NK-92 (cell line): ENCODE data around the gene C1orf226.
"Not testable (repeated sequence)": the region's sequence is repeated elsewhere in the genome, so short reads cannot be mapped to it uniquely, and the experiment has no call there.

Source experiments
- DNase-seq: peaks from one replicate; lab custom pipeline; 2025; ENCODE audit not compliant: unreplicated experiment; lab: John Stamatoyannopoulos, UW

C1orf226 gene

DNA sequence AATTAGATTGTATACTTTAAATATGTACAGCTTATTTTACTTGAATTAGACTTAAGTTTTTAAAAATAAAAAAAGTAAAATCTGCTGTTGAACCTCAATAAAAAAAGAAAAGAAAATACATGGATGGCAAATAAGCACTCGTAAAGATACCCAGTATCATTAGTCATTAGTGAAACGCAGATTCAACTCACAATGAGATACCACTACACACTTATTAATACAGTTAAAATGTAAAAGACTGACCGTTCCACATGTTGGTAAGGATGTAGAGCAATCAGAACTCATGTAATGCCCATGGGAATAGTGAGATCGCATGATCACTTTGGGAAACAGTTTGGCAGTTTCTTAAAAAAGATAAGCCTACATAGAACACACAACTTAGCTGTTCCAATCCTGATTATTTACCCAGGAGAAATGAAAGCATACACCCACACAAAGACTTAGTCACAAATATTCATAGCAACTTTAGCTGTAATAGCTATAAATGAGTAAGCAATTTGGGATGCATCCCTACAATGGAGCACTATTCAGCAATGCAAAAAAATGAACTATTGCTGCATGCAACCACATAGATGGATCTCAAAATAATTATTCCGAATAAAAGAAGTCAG lies 23.1 kb downstream of the C1orf226 start:
- DNase-seq = no peak

DNA sequence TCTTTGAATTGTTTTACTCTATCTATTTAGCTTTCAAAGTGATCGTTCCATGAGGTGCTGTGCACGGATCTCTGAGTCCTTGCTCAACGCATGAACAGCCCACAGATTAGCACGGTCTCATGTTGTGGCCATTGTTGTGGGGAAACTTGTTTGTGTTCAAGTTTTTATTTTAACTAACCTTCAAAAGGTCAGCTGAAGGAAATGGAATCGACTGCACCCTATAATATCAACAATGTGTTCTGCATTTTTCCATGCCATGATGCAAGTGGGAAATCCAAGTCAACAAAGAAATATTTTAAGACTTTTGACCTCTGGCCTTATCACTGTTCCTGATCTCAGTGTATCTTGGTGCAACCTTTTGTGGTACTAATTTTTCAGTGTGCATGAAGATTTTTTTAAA lies 24.3 kb downstream of the C1orf226 start:
- DNase-seq = no peak

DNA sequence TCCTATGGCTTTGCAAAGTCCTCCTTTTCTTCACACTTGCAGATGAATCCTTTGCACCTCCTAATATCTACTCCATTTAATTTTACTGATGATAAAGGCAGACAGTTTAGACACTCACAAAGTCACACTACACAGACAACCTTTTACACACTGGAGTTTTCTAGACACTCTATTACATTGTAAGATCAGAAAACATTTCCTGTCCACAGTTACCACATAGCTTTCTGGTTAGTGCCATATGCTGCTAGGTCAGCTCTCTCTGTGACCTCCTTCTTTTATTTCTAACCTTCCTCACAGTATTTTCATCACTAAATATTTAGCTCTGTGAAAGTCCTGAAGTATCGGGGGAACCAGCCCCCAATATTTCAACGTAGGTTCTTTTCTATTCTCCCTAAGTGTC lies 25.3 kb downstream of the C1orf226 start:
- no peak for DNase-seq

DNA sequence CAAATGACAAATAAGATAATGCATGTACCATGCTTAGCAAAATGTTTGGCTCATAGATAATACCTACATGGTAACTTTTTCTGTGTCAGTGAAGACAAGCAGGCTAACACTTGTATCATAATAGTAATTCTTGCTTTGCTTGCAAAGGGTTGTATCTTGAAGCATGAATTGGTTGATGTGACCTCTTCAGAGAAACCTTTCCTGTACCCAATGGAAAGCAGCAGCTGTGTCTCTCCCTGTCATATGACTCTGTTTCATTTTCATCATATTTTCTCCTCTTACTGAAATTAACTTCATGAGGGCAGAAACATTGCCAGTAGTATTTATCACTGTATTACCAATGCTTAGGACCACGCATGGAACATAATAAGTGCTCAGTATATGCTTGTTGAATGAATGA lies 26.0 kb downstream of the C1orf226 start:
- DNase-seq = no peak

DNA sequence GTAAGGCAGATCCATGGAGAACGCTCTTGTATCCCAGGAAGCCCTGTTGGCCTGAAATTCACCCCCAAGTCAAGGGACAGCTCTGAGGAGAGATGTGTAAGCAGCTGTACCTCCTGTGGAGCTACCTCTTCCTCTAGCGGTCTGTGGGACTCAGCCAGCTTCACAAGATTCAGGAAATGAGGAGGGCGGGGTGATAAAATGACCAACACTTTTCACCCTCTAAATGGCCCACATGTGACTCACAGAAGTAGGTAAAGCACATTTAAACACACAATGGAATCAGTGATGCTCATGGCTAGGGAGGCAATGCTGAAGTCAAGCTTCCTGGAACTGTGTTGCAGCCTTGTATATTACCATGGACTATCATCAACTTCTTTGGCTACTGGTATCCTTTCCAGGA lies 30.5 kb downstream of the C1orf226 start, which contains the start of gene SH2D1B:
Gene SH2D1B (minus strand): TSS at position 135 of the 400 bp plus-strand sequence. CDS start 120 bp downstream, at position 15.
- DNase-seq = no peak

DNA sequence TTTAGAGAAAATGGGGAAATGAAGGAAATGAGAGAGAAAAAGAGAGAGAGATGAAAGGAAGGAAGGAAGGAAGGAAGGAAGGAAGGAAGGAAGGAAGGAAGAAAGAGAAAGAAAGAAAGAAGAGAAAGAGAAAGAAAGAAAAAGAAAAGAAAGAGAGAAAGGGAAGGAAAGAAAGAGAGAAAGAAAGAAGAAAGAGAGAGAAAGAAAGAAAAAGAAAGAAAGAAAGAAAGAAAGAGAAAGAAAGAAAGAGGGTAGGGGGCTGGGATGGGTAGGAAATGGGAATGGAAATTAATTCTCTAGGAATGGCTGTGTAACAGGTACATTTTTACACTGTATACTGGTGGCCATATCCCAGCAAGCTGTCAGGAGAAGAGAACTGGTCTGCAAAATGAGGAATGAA lies 34.7 kb downstream of the C1orf226 start:
- DNase-seq = no peak

DNA sequence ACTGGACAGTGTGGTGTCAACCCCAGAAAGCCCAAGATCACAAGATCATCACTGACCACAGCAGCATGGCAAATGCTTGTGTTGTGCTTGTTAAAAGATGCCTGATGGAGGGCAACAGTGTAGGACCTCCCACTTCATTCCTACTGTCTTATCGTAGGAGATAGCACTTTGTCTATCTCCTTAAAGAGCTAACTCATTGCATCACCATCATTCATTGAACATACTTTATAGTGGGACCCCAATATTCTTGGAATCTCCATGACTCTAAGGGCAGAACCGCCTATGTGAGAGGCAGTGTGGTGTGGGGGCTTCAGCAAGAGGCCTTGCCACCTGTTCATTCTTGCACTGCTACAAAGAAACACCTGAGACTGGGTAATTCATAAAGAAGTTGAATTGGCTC lies 35.4 kb downstream of the C1orf226 start:
- no peak for DNase-seq

DNA sequence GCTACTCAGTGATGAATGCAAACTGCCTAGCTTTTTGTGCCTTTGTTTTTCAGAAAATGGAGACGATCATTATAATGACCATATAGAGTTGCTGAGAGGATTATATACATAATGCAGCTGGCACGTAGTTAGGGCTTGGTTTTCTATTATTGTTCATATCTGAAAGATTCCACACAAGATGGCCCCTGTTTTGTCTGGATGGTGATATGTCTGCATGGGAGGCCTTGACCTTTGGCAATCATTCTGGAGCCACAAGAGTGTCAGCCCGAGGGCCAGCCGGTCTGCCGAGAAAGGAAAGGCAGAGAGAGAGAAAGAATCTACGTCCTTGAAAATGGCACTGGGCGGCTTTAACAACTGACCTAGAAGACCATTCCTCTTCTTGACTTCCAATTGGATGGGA lies 36.1 kb downstream of the C1orf226 start:
- no peak for DNase-seq

DNA sequence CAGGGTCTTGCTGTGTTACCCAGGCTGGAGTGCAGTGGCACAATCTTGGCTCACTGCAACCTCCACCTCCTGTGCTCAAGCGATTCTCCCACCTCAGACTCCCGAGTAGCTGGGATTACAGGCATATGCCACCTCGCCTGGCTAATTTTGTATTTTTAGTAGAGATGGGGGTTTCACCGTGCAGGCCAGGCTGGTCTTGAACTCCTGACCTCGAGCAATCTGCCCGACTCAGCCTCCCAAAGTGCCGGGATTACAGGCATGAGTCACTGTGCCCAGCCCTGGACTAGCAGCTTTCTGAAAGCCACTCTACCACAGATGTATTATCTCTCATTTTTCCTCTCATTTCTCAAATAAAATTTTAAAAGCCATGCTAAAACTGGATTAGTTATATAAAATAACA lies 37.1 kb downstream of the C1orf226 start:
- DNase-seq = not testable (repeated sequence)

DNA sequence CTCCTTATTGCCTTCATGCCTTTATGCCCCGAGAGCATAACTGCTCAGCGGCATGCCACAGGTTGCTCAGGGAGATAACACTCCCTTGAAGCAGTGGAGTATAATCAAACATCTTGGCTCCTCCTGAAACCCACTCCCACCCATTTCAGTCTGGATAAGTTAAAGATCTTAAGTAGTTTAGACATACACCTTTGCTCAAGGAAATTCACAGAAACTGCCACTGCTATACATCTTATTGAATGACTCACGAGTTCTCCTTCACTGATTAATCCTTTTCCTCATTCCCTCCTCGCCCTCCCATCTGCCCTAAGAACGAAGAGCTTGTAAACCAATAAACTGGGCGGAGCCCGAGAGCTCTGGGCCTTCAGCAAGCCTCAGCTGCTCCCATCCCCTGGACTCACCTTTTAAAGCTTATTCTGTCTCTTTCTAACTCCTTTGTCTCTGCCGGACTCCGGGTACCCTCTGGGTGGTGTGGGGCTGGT lies 38.0 kb downstream of the C1orf226 start:
- DNase-seq = not testable (repeated sequence)

DNA sequence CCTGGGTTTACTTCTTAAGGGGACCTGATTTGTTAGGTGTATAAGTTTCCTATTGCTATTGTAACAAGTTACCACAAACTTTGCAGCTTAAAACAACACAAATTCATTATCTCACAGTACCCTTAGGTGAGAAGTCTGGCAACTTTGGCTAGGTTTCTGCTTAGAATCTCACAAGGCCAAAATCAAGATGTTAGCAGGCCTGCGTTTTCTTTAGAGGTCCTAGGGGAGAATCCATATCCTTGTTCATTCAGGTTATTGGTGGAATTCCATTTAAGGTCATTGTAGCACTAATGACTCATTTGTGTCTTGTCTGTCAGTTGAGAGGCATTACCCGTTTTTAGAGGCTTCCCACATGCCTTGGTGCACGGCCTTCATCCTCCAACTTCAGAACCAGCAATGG lies 38.6 kb downstream of the C1orf226 start:
- no peak for DNase-seq

DNA sequence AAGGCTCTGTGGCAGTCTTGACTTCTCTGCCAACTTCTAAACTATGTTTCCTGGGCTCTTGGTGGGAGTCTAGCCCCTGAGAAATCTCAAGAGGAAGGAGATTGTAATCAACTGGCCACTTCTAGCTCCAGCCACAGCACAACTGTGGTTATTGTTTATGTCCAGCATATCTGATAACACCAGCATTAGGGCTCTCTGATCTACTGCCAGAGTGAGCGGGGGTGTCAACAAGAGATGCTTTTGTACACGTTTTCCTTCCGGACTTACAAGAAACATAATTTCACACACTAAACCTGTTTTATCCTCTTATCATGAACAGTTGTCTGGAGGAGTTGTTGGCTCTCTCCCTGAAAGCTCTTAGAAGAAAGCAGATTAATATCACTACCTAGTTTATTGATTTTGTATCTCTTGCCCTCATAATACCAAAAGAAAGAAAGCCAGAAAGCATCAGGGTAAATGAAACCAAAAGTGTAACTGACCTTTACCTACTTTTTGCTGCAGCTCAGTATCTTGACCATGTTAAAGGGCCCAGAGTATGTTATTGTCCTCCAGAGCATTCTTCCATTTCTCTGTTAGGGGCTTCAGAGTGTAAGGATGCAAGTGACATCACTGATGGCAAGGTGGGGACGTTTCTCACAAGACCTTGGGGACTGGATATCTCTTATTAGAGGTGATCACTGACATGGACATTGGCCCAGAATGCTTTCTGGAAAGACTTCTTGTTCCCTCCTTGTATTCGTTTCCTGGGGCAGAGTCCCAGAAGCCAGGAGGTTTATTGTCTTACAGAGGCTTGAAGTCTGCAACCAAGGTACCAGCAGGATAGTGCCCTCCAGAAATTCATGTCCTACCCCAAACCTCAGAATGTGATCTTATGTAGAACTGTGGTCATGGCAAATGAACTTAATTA lies 40.0 kb downstream of the C1orf226 start:
- no peak for DNase-seq

DNA sequence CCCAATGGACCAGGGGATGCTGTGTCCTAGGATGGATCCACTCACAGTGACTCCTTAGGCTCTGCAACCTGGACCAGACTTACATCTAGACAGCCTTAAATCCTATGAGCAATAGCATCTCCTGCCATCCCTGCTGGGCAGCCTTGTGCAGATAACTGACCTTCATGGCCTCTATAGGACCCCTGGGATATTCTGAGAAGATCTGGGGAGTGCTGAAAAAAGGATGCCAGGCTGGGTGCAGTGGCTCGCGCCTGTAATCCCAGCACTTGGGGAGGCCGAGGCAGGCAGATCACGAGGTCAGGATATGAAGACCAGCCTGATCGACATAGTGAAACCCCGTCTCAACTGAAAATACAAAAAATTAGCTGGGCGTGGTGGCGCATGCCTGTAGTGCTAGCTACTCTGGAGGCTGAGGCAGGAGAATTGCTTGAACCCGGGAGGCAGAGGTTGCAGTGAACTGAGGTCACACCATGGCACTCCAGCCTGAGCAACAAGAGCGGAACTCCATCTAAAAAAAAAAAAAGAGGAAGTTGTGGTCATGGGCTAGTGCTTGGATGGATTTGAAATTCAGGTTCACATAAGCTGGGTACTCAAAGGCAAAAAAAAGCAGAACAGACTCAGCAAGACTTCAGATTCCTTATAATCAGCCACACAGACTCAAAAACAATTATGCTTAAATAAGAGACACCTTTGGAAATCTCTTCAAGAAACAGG lies 41.3 kb downstream of the C1orf226 start:
- DNase-seq = no peak

DNA sequence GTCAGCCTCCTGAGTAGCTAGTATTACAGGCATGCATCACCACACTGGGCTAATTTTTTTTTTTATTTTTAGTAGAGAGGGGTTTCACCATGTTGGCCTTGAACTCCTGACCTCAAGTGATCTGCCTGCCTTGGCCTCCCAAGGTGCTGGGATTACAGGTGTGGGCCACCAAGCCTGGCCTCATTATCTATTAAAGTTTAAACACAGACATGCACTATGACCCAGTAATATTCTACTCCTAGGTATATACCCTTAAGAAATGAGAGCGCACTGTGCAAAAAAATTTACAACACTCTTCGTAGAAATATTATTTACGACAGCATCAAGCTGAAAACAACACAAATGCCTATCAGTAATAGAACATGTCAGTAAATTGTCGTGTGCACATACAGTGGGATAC lies 49.1 kb downstream of the C1orf226 start:
- no peak for DNase-seq

DNA sequence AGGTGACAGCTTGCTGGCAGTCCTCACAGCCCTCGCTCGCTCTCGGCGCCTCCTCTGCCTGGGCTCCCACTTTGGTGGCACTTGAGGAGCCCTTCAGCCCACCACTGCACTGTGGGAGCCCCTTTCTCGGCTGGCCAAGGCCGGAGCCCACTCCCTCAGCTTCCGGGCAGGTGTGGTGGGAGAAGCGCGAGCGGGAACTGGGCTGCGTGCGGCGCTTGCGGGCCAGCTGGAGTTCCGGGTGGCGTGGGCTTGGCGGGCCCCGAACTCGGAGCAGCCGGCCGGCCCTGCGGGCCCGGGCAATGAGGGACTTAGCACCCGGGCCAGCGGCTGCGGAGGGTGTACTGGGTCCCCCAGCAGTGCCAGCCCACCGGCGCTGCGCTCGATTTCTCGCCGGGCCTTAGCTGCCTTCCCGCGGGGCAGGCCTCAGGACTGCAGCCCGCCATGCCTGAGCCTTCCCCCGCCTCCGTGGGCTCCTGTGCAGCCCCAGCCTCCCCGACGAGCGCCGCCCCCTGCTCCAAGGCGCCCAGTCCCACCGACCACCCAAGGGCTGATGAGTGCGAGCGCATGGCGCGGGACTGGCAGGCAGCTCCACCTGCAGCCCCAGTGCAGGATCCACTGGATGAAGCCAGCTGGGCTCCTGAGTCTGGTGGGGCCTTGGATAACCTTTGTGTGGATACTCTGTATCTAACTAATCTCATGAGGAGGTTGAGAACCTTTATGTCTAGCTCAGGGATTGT lies 51.6 kb downstream of the C1orf226 start:
- not testable (repeated sequence) for DNase-seq
